H9 (cell line): ENCODE results near the gene NKX2-2. TPM values are rescaled to one million over a fixed set of nuclear protein-coding genes. Genes with fewer than 3 reads are reported as not detected.

ENCODE experiments used
- DNase-seq: peaks from one replicate; pipeline ENCODE4 v3.0.0-alpha.2; 2017
- H2AFZ ChIP-seq: one replicate; pipeline ENCODE4 v1.6.1; 2013; ENCODE audit warnings: mild to moderate bottlenecking, low read length, control low read depth, moderate library complexity
- H2AK5ac ChIP-seq: 2 replicates; pipeline ENCODE4 v1.6.1; 2013; ENCODE audit warnings: low read length, control low read depth, mixed read lengths; ENCODE audit not compliant: insufficient read length
- H2BK120ac ChIP-seq: one replicate; pipeline ENCODE4 v1.6.1; 2013; ENCODE audit warnings: low read depth, mild to moderate bottlenecking, low read length, control low read depth, inconsistent platforms; ENCODE audit not compliant: poor library complexity, severe bottlenecking
- H2BK12ac ChIP-seq: 2 replicates; pipeline ENCODE4 v1.6.1; 2013; ENCODE audit warnings: low read length, control low read depth, mixed read lengths, low read depth; ENCODE audit not compliant: insufficient read length
- H2BK15ac ChIP-seq: 2 replicates; pipeline ENCODE4 v1.6.1; 2013; ENCODE audit warnings: low read depth, low read length, control low read depth
- H2BK20ac ChIP-seq: one replicate; pipeline ENCODE4 v1.6.1; 2013; ENCODE audit warnings: low read depth, mild to moderate bottlenecking, low read length, control low read depth, inconsistent platforms; ENCODE audit not compliant: poor library complexity, severe bottlenecking
- H2BK5ac ChIP-seq: 2 replicates; pipeline ENCODE4 v1.6.1; 2013; ENCODE audit warnings: low read length, control low read depth, mixed read lengths; ENCODE audit not compliant: insufficient read length
- H3K14ac ChIP-seq: 2 replicates; pipeline ENCODE4 v1.6.1; 2013; ENCODE audit warnings: low read length, control low read depth; ENCODE audit not compliant: insufficient read depth
- H3K18ac ChIP-seq: 2 replicates; pipeline ENCODE4 v1.6.1; 2013; ENCODE audit warnings: low read depth, mild to moderate bottlenecking, mixed read lengths, low read length, control low read depth; ENCODE audit not compliant: insufficient read length
- H3K23ac ChIP-seq: 2 replicates; pipeline ENCODE4 v1.6.1; 2013; ENCODE audit warnings: low read length, control low read depth, mixed read lengths, low read depth; ENCODE audit not compliant: insufficient read length
- H3K23me2 ChIP-seq: 2 replicates; pipeline ENCODE4 v1.6.1; 2013; ENCODE audit warnings: low read depth, mild to moderate bottlenecking, mixed read lengths, low read length, control low read depth; ENCODE audit not compliant: insufficient read length, poor library complexity, severe bottlenecking
- H3K27ac ChIP-seq: 2 replicates; pipeline ENCODE4 v1.5.1; 2013; ENCODE audit warnings: low read length, control low read depth, mixed read lengths, low read depth; ENCODE audit not compliant: insufficient read length
- H3K27me3 ChIP-seq: 2 replicates; pipeline ENCODE4 v1.6.1; 2013; ENCODE audit warnings: low read length, control low read depth, inconsistent platforms; ENCODE audit not compliant: insufficient read depth
- H3K4ac ChIP-seq: 2 replicates; pipeline ENCODE4 v1.6.1; 2013; ENCODE audit warnings: low read depth, mild to moderate bottlenecking, control low read depth, inconsistent platforms, low read length, moderate library complexity
- H3K4me1 ChIP-seq: 2 replicates; pipeline ENCODE4 v1.6.1; 2013; ENCODE audit warnings: low read length, control low read depth, inconsistent platforms; ENCODE audit not compliant: insufficient read depth
- H3K4me2 ChIP-seq: 2 replicates; pipeline ENCODE4 v1.6.1; 2013; ENCODE audit warnings: low read length, control low read depth, mixed read lengths; ENCODE audit not compliant: insufficient read length, insufficient read depth
- H3K56ac ChIP-seq: 2 replicates; pipeline ENCODE4 v1.6.1; 2013; ENCODE audit warnings: low read depth, mild to moderate bottlenecking, mixed read lengths, low read length, control low read depth; ENCODE audit not compliant: insufficient read length
- H3K79me1 ChIP-seq: 2 replicates; pipeline ENCODE4 v1.6.1; 2013; ENCODE audit warnings: low read depth, mild to moderate bottlenecking, moderate library complexity, low read length, control low read depth, inconsistent platforms; ENCODE audit not compliant: insufficient read depth, poor library complexity, severe bottlenecking
- H3K79me2 ChIP-seq: 2 replicates; pipeline ENCODE4 v1.6.1; 2013; ENCODE audit warnings: low read length, control low read depth, inconsistent platforms; ENCODE audit not compliant: insufficient read depth
- H3K9ac ChIP-seq: 2 replicates; pipeline ENCODE4 v1.6.1; 2013; ENCODE audit warnings: low read length, control low read depth, mixed read lengths; ENCODE audit not compliant: insufficient read length; ENCODE audit errors: extremely low read depth
- H3K9me3 ChIP-seq: one replicate; pipeline ENCODE4 v1.6.1; 2013; ENCODE audit warnings: low read depth, low read length, inconsistent platforms; ENCODE audit not compliant: control insufficient read depth
- H3T11ph ChIP-seq: one replicate; pipeline ENCODE4 v1.6.1; 2013; ENCODE audit warnings: mild to moderate bottlenecking, low read length, control low read depth, inconsistent platforms
- H4K20me1 ChIP-seq: one replicate; pipeline ENCODE4 v1.6.1; 2013; ENCODE audit not compliant: control insufficient read depth, insufficient read length, insufficient read depth
- H4K5ac ChIP-seq: 2 replicates; pipeline ENCODE4 v1.6.1; 2013; ENCODE audit warnings: low read depth, mild to moderate bottlenecking, mixed read lengths, low read length, control low read depth; ENCODE audit not compliant: insufficient read length
- H4K8ac ChIP-seq: replicated peaks from 2 replicates; pipeline ENCODE4 v1.6.1; 2013; ENCODE audit warnings: low read length, control low read depth, mixed read lengths, low read depth; ENCODE audit not compliant: insufficient read length
- H4K91ac ChIP-seq: 2 replicates; pipeline ENCODE4 v1.6.1; 2013; ENCODE audit warnings: low read depth, mild to moderate bottlenecking, moderate library complexity, mixed read lengths, low read length, control low read depth; ENCODE audit not compliant: insufficient read length
- H3K27ac Mint-ChIP-seq, 3 experiments: 2 replicates in 2 of 3; 3 replicates in 1 of 3; pipeline ENCODE4 v1.8.0; 2020 to 2021; ENCODE audit warnings: mixed read lengths in 3 of 3, mild to moderate bottlenecking in 1 of 3, moderate library complexity in 1 of 3
- H3K27me3 Mint-ChIP-seq: 2 replicates; pipeline ENCODE4 v1.8.0; 2021; ENCODE audit warnings: low read depth, mild to moderate bottlenecking, moderate library complexity, mixed read lengths
- H3K36me3 Mint-ChIP-seq, 3 experiments: 2 replicates in 2 of 3; 3 replicates in 1 of 3; pipeline ENCODE4 v1.8.0; 2020 to 2021; ENCODE audit warnings: low read depth in 3 of 3, mixed read lengths in 3 of 3; ENCODE audit not compliant: insufficient read depth in 1 of 3
- H3K4me1 Mint-ChIP-seq, 2 experiments: 2 replicates each; pipeline ENCODE4 v1.8.0; 2020; ENCODE audit warnings: mixed read lengths in 2 of 2
- H3K4me3 Mint-ChIP-seq, 2 experiments: 2 replicates in 1 of 2; 3 replicates in 1 of 2; pipeline ENCODE4 v1.8.0; 2020 to 2021; ENCODE audit warnings: mild to moderate bottlenecking in 2 of 2, mixed read lengths in 2 of 2, moderate library complexity in 1 of 2
- H3K9me3 Mint-ChIP-seq, 2 experiments: 2 replicates in 1 of 2; 3 replicates in 1 of 2; pipeline ENCODE4 v1.8.0; 2020; ENCODE audit warnings: mild to moderate bottlenecking in 2 of 2, mixed read lengths in 2 of 2, moderate library complexity in 1 of 2
- CTCF ChIP-seq: fragments of 200-600 bp; sonication (generic); conservative IDR thresholded peaks from 3 replicates; pipeline ENCODE4 v1.8.0; 2021; ENCODE audit warnings: antibody characterized with exemption, mild to moderate bottlenecking
- WGBS: extraction: QIAGEN DNeasy Blood & Tissue Kit; methylation state at CpG from one replicate; pipeline ENCODE4 v1.1.7; 2013; ENCODE audit warnings: missing lambda C conversion rate, low lambda C conversion rate, mixed read lengths; ENCODE audit not compliant: insufficient read length; ENCODE audit errors: extremely low coverage; 5-methylcytosine and 5-hydroxymethylcytosine counted together
- total RNA-seq: library from RNA; stranded (reverse); gene quantifications from 2 replicates; pipeline ENCODE4 v1.2.1, GENCODE V29; 2021

Gene NKX2-2
- total RNA-seq, 1 experiment from 2014 or later = not detected

- peaks cover 84% of the 10 kb centered on the region for H3K27me3 ChIP-seq
- no peak overlapping the region for H3K27ac ChIP-seq
- no peak overlapping the region for H3K23ac ChIP-seq
- WGBS = no CpG with 5 or more reads among the region's 86 CpGs
- peak overlapping the region; percentile 38 to 79 for H3K4me3 Mint-ChIP-seq
- H4K5ac ChIP-seq = no peak overlapping the region
- no peak overlapping the region for H3K56ac ChIP-seq
- H2BK12ac ChIP-seq = no peak overlapping the region
- H2BK15ac ChIP-seq = no peak overlapping the region
- H4K20me1 ChIP-seq = no peaks in the 10 kb centered on the region
- H2AK5ac ChIP-seq = no peak overlapping the region
- H3K9me3 Mint-ChIP-seq = peaks cover 0 to 6% of the 10 kb centered on the region in 2 experiments; a peak in 3 of 5 replicates
- H3K18ac ChIP-seq = no peak overlapping the region
- H3K27ac Mint-ChIP-seq = no peak overlapping the region
- no peaks in the 10 kb centered on the region for H3K79me1 ChIP-seq
- H2BK5ac ChIP-seq = no peak overlapping the region
- peaks cover 3% of the 10 kb centered on the region; the same call in 1 of the 2 replicates for H3K4me1 ChIP-seq
- no peak overlapping the region for H3T11ph ChIP-seq
- no peak overlapping the region for H2BK20ac ChIP-seq
- no peak overlapping the region for H4K8ac ChIP-seq
- no peak overlapping the region for H3K14ac ChIP-seq
- H4K91ac ChIP-seq = no peak overlapping the region
- peak; percentile 33 for DNase-seq
- no peak overlapping the region for H3K4ac ChIP-seq
- peak overlapping the region; percentile 88 for H3K4me2 ChIP-seq
- H3K4me1 Mint-ChIP-seq = peaks cover 35 to 50% of the 10 kb centered on the region in 2 experiments
- no peak overlapping the region for H2BK120ac ChIP-seq
- peaks cover 21% of the 10 kb centered on the region for H3K23me2 ChIP-seq
- H3K9me3 ChIP-seq = no peaks in the 10 kb centered on the region
- H2AFZ ChIP-seq = no peak overlapping the region
- H3K79me2 ChIP-seq = no peaks in the 10 kb centered on the region
- no peak overlapping the region for H3K9ac ChIP-seq
- TF ChIP-seq CTCF = no peak
- peaks cover 96% of the 10 kb centered on the region for H3K27me3 Mint-ChIP-seq
- H3K36me3 Mint-ChIP-seq = no peaks in the 10 kb centered on the region; a peak in 1 of 7 replicates
These were observed 8.8 kb upstream of the NKX2-2 start for GRCh38 chr20:21522481-21523280.
